CD4-positive, alpha-beta T cell treated with Interleukin-12 subunit alpha and Interleukin-12 subunit beta, for 1 hour (primary cell): ENCODE results near the gene ANKH.

Source experiments
- DNase-seq: peaks from one replicate; pipeline ENCODE4 v3.0.0-alpha.2; 2020

The ANKH gene

DNA sequence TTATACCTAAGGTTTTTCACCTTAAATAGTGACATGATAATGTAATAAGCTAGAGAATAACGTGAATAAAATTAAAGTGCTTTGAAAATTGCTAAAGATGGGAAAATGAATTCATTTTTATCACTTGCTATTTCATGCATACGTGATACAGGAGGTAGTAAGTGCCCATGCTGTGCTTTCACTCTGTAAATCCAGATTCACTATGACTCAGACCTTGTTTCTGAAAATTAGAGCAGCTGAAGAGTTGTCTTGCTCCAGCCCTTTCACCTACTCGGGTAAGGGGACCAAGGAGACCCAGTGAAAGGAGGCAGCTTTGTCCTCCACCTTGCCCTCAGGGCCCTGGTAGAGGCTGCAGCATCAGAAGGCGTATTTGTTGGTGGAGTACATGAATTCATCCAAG lies 87.9 kb downstream of the ANKH start:
- no peak for DNase-seq

GRCh38 chr5:14782591-14782990 lies 89.0 kb downstream of the ANKH start:
- no peak for DNase-seq

DNA sequence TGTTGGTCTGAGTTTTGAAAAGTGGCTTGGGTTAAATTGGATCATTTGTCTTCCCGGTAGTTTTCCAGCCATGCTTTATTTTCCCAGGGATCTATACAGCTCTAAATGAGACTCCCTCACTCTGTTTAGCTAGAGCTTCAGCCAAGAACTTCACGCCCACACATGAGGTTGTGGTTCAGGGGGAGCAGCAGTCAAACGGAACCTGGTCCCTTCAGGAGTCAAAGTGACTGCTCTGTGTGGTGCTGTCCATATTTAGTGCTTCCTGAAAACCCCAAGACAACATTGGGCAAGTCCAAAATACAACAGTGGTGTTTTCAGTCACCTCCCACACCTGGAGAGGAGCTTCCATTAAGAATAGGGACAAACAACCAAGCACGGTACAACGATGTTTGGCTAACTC lies 90.5 kb downstream of the ANKH start:
- DNase-seq = no peak

DNA sequence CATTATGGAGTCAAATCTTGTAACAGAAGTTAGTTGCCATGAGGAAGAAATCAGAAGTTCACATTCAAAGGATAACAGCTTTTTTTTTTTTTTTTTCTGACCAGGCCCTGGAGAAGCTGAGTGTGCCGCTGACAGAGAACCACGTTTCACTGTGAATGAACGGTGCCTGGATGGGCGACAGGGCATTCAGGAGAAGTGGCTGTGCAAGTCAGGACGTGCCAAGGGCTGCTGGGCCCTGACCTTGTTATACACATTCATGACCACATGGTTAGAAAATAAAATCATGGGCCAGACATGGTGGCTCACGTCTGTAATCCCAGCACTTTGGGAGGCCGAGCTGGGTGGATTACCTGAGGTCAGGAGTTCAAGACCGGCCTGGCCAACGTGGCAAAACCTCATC lies 91.6 kb downstream of the ANKH start:
- DNase-seq = no peak

GRCh38 chr5:14778792-14779070 lies 92.8 kb downstream of the ANKH start:
- no peak for DNase-seq

DNA sequence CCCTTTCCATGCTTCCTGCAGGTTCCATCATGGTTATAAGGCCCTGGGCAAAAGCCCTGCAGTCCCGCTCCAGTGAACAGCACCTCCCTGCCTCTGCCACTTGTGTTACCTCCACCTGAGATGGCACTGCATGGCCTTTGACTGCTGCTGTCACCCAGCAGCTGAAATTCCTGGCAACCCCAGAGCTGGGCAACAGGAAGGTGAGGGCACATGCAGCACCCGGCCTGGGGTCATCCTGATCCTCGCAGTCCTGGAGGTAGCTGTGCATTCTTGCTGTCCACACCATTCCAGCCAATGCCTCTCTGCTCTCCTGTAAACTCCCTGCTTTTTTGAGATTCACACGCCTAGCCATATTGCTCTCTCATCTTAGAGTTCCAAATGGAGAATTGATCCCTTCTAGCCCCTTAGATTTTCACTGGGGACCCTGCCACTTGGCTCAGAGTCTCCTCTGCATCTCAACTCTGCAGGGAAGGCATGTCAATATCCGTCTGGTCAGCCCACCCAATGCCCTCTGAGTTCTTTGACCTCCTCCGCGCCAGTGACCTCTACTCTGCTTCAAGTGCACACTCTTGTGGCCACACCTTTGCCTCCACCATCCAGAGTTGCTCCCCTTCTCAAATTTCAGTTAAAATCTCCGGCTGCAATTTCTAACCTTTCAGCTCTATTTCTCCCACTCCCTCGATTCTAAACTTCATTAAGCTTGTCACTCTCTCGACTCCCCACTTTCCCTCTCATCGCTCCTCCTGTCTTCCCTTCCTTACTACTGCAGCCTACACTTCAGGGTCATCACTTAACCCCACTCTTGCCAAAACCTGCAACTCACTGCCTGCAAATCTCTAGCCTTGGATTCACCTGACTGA lies 93.4 kb downstream of the ANKH start:
- no peak for DNase-seq

GRCh38 chr5:14777187-14777586 lies 94.4 kb downstream of the ANKH start:
- DNase-seq = no peak

DNA sequence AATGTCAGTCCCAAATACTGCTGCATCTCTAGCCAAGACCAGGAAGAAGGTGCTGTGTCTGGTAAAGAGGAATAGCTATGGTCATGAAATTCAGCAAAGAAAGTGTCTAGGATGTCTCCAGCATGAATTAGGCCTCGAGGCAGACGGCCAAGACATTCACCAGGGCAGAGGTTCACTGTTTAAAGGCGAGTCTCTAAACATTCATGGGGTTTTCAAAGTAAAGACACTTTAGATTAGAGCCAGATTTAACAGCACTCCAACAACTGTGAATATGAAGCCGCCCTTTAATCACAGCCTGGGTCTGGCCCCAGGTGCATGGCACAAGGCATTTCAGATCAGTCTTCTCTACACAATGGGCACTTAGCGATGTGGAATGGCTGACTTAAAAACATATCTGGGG lies 95.0 kb downstream of the ANKH start:
- DNase-seq = no peak

- DNase-seq = no peak
Measured at GRCh38 chr5:14775857-14776256, 95.7 kb downstream of the ANKH start.

- DNase-seq = no peak
Measured at GRCh38 chr5:14773588-14773987, 98.0 kb downstream of the ANKH start.

- DNase-seq = no peak
Measured at GRCh38 chr5:14771972-14772371, 99.6 kb downstream of the ANKH start.

- DNase-seq = no peak
Measured at GRCh38 chr5:14771189-14771588, 100.4 kb downstream of the ANKH start.

GRCh38 chr5:14768508-14769365 lies 102.8 kb downstream of the ANKH start:
- no peak for DNase-seq

DNA sequence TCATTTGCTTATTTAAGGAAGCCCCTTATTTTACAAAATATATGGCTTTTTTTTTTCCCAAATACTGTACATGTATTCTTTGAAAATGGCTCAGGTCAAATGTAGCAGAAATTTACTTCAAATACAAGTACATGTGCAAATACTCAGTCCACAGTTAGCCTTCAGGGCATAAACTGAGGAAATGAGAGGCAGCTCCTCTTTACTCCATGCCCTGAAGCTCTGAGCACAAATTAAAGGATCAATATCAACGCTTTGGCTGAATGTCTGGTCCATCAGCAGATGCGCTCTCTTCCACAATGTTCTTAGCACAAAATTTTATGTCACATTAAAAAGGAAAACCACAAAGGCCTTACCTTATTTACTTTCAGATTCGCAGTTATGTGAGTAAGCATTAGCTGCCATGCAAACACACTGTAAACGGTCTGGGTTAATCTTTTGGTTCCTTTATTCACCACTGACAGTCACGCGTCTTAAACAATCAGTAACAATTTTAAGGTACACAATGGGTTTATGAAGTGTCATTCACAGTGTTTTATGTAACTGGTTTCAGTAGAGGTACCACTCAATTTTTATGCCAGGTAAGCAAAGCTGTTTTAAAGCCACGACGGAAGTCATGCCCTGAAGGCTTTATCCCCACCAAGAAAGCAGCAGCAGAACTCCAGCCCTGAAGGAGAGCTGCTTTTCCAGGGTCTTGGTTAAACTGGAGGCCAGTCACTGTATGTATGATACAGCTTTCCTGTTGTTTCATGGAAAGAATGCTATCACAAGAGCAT lies 103.7 kb downstream of the ANKH start:
- DNase-seq = peak; percentile 10

DNA sequence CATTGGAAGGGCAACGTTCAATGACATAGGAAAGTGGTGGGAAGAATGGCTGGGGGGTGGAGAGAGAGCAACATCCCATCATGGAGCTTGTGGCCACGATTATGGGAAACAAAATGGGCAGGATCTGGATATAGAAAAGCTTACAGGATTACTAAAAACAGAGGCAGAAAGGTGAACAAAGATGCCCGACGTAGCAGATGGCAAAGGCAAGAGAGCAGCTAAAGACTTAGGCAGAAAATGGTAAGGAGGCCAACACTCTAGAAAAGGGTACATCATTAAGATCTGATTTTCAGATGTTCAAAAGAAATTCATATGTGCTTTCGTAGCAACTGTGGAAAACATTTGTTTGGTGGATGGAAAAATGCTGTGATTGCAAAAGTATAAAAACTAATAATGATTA lies 104.5 kb downstream of the ANKH start:
- no peak for DNase-seq

- no peak for DNase-seq
Measured at GRCh38 chr5:14766584-14766983, 105.0 kb downstream of the ANKH start.

GRCh38 chr5:14765587-14765986 lies 106.0 kb downstream of the ANKH start:
- DNase-seq = no peak

DNA sequence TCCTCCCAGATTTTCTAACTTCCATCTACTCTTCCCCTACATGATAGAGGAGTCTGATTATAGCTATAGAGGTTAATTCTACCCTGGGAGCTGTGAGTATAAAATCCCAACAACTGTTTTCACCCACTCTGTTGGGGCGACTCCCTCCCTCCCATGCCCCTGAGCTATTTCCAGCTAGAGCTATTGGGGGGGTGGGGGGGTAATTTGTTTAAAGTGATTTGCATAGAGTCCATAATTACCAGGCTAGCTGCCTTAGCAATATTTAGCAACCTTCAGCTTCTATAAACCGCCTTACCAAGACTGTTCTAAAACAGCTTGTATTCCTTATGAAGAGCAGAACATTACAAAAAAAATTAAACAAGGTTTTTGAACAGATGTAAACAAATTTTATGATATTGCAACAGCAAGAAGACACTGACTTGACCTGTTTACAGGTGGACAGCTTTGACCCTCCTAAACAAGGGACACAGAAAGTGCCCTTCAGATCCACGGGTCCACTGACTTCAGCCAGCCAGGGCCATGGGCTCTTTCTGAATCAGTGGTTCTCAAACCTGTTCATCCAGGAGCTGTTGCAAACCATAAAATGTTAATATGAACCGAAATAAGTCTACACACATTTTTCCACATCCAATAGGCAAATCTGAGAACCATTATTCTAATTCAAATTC lies 108.9 kb downstream of the ANKH start:
- no peak for DNase-seq

DNA sequence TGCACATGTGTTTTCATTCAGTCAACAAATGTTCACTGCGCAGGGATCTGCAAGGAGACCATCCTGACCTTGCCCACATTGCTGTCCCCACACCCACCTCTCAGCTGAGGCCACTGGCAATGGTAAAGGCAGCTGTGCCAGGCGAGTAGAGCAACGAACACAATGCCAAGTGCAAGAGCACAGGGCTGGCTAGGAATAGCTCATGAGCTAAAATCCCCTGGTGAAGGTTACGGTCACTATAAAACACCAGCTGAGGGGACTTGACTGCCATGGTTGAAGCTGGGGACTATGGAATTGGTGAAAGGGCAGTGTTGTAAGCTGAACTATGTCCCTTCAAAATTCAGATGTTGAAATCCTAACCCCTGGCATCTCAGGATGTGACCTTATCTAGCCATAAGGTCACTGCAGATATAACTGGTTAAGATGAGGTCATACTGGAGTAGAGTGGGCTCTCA lies 111.0 kb downstream of the ANKH start:
- no peak for DNase-seq

DNA sequence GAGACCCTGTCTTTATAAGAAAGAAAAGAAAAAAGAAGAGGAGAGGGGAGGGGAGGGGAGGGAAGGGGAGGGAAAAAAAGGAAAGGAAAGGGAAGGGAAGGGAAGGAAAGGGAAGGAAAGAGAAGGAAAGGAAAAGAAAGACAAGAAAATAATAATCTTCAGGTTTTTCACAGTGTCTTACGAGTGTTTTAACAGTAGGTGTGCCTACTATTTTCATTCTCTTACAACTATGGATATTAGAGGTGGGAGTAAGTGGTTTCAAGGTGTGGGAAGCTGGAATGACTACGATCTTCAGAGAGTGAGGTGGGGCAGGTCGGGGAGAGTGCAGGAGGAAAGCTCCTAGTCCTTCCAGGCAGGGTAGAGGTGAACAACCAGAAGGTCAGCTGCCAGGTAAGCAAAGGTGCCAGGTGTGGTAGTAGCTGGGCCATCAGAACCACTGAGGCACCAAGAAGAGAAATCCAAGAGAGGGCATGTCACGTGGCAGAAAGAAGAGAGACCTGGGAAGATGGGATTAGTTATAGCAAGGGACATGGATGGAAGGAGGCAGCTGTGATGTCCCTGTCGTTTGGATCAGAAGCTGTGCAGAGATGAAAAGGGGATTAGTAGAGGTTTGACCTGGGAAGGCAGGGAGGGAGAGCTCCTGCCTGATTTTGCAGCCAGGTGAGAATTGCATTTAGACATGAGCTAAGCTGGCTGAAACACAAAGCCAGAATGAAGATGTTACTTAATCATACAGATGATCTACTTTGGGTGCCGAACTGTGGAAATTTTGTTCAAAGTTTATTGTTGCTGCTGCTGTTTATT lies 111.6 kb downstream of the ANKH start:
- DNase-seq = no peak

- DNase-seq = no peak
Measured at GRCh38 chr5:14757850-14758249, 113.7 kb downstream of the ANKH start.

DNA sequence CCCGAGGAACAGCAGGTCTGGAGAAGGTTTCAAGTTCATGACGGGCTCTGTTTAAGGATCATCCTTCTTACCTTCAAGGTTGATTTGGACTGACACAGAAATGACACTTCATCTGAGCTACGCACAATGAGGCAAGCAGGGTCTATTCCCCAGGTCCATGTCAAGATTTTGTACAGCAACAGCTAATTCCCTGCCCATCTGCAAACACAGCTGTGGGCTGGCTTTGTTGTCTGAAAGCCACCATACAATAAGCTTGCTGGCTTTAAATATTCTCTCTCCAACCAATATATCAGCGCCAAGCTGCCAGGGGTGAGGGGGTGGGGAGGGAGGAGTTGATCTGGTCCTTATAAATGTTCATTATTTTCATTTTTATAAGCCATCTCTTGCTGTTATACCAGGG lies 115.1 kb downstream of the ANKH start:
- DNase-seq = no peak
